Stimulated activated CD4-positive, alpha-beta T cell treated with anti-CD3 and anti-CD28 coated beads, Interleukin-12 subunit alpha, Interleukin-12 subunit beta, amount 100 ng/mL, for 24 hours (primary cell): ENCODE measurements around the gene C20orf204.

Experiments used
- DNase-seq, 2 experiments: peaks; one replicate each; pipeline ENCODE4 v3.0.0-alpha.2; 2020; ENCODE audit warnings: low read depth in 2 of 2

Gene C20orf204

GRCh38 chr20:64071341-64072332 lies 35.7 kb downstream of the C20orf204 start:
- no peak for DNase-seq

- DNase-seq: no peak
These were observed 36.6 kb downstream of the C20orf204 start for GRCh38 chr20:64072498-64073063.

GRCh38 chr20:64073476-64074183 lies 37.6 kb downstream of the C20orf204 start:
- DNase-seq: no peak

DNA sequence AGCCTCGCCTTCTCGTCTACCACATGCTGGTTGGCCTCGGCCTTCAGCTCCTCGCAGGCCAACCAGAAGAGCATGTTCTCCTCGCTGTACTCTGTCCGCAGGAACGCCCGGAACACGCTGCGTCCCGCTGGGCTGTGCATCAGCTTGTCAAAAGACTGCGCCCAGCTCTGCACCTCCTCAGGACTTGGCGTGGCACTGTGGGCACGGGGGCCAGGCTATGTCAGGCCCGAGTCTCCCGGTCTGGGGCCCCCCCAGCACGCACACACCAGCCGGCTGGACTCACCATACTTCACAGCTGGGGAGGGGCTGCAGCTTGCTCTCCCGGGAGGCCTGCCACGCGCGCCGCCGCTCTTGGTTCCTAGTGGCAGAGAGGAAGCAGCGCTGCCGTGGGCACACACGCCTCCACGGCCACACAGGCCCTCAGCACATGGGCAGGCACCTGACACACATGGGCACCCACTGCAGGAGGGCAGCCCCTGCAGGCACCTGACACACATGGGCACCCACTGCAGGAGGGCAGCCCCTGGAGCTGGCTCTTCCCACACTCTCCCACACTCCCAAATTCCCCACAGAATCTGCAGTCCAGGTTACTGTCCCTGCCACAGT lies 38.3 kb downstream of the C20orf204 start:
- DNase-seq: no peak

DNA sequence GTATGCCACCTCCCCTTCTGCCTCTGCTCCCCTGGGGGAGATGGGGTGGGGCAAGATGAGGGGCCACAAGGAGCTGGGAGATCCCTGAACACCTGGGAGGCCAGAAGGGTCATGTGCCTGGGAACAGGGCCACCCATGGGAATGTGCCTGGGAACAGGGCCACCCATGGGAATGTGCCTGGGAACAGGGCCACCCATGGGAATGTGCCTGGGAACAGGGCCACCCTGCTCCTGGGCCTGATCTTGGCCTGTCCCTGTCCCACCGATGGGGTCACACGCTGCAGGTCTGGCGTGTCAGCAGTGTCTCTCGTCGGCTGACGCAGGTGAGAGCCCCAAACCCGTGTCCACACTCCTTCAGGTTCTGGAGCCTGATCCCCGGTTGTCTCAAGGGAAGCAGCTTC lies 39.0 kb downstream of the C20orf204 start:
- DNase-seq: no peak

GRCh38 chr20:64075556-64075955 lies 39.6 kb downstream of the C20orf204 start:
- DNase-seq: no peak

- no peak for DNase-seq
These were observed 40.3 kb downstream of the C20orf204 start for GRCh38 chr20:64076061-64076997.

- peak in 1 of 2 experiments; percentile 41 for DNase-seq
These were observed 41.1 kb downstream of the C20orf204 start for GRCh38 chr20:64077094-64077493.

GRCh38 chr20:64077541-64077875 lies 41.5 kb downstream of the C20orf204 start:
- DNase-seq: no peak

DNA sequence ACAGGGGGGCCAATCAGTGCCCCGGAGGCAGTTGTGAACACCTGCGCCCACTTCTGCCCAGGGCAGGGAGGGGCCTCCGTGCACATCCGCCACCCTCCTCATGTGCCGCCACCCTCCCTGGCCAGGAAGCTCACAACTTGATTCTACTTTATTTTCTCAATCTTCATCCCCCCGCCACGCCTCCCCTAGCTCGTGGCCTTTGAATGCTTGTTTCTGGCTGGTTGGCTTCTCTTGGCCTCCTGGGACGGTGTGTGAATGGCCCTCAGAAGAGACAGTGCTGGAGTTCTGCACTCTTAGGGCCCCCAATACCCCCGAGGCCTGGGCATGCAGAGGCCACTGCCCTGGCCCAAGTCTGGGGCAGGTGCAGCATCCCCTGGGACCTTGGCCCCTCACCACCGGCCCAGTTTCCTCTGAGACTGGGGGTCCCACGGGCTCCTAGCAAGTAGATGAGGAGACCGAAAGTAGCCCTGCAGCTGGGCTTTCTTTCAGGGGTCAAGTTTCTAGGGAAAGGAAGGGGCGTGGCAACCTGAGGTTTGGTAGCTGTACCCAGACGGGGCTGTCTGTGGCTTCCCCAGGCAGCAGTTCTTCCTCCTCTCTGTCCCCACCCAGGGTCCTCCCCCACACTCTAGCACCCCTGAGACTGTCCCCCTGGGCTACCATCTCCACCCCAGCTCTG lies 42.0 kb downstream of the C20orf204 start:
- DNase-seq: no peak

- DNase-seq: no peak
These were observed 42.9 kb downstream of the C20orf204 start for GRCh38 chr20:64078934-64079272.

DNA sequence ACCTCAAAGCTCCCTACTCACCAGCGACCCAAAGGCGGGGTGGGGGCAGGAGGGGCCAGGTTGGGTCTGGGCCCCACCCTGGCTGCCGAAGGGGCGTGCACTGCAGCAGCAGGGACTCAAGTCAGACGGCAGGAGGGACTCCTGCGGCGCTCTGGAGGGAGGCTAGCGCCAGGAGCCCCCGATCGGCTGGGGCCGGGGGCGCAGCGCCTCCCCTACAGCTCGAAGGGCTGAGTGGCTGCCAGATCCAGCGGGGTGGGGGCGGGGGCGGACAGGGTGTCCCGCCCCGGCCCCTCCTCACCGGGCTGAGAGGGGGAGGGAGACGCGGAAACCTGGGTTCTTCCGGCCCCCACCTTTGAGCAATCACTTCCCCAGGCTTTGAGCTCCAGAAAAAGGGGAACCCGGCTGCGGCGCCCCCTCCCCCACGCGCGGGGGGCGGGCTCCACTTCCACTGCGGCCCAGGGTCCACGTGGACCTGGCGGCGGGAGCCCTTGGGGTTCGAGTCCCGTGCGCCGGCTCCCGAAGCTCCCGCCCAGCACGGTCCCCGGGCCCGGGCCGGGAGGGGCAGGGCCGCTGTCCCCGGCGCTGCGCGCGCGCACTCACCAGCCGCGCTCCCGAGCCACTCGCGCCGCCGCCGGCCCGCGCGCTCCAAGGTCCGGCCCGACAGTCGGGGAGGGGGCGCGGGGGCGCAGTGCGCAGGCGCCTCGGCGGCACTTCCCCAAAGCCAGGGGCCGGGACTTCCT lies 43.5 kb downstream of the C20orf204 start, which contains the start of gene RGS19:
RGS19 (minus strand) TSS at position 246 of the 740 bp plus-strand sequence. CDS start 2,632 bp downstream, outside the sequence.
- DNase-seq: peak in 1 of 2 experiments; percentile 64

DNA sequence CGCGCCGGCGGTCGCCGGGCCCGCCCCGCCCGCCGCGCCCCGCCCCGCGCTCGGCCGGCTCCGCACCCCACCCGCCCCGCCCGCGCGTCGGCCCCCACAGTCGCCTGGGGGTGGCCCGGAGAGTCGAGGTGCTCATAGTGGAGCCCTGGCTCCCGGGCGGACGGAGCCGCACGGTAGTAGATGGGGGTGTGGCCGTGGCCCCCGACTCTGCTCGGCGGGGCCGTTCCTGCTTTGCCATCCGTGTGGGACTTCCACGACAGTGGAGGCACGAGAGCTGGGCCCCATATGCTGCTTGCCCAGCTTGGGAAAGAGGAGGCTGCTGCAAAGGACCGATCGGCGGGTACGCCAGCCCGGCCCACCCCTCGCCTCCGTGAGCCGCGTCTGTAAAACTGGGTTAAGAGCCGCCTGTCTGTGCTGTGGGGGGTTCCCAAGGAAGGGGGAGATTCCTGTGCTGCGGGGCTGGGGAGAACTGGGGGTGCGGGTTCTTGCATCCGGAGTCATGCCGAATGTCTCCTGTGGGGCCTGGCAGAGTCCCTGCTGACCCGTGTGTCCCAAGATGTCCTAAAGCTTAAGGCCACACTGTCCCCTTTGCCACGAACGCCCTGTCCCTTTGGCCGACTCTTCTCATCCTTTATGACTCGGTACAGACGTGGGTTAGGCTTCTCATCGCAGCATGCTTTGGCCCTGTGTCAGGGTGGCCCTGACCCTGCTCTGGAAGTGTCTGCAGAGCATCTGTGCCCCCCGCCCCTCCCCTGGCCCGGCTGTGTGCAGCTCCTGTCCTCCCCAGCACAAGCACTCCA lies 44.2 kb downstream of the C20orf204 start, which contains the start of gene OPRL1:
OPRL1 (plus strand) TSS at position 70 of the 800 bp plus-strand sequence. CDS start 12,639 bp downstream, outside the sequence.
- DNase-seq: no peak

DNA sequence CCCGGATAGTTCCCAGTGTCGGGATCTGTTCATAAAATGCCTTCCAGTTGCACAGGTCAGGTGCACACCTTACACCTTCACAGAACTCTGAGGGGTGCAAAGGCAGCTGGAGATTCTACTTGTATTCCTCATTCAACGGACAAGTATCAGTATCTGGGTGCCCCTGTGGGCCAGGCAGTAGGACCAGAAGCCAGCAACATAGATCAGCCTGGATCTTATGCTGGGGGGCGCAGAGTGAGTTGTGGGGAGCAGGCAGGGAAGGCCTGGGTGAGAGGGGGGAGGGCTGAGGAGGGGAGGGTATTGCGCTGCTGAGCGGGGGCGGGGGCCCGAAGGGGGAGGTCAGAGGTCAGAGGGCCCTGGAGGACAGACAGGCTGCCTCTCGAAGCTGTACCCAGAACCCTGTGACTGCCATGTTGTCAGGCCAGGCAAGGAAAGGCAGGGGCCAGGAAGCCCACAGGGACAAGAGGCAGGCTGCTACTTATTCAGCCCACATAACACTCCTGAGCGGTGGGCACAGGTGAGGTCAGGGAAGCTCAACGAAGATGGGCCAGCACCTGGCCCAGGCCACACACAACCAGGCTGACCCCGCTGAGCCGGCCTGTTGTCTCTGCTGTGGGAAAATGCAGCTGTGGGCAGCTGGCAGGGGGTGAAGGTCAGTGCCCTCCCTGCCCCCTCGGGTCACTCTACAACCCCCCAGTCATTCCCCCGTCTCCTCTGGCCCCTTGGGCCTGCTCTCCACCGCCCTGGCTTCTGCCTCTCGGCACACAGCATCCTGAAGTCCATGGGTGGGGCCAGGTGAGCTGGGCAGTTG lies 45.0 kb downstream of the C20orf204 start:
- no peak for DNase-seq

DNA sequence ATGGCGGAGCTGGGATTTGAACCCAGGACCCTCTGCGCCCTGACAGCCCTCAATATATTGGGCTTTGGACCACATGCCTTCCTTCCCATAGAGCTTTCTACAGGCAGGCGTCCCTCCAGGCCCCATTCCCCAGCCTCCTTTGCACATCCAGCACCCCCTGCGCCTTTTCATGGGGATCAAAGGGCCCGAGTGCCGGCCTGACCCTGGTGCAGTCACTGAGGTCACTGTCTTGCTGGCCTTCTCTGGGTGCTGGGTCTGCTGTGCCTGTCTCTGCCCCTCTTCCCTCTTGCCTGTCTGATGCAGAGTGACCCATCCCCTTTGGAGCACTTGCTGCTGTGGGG lies 45.6 kb downstream of the C20orf204 start:
- no peak for DNase-seq

DNA sequence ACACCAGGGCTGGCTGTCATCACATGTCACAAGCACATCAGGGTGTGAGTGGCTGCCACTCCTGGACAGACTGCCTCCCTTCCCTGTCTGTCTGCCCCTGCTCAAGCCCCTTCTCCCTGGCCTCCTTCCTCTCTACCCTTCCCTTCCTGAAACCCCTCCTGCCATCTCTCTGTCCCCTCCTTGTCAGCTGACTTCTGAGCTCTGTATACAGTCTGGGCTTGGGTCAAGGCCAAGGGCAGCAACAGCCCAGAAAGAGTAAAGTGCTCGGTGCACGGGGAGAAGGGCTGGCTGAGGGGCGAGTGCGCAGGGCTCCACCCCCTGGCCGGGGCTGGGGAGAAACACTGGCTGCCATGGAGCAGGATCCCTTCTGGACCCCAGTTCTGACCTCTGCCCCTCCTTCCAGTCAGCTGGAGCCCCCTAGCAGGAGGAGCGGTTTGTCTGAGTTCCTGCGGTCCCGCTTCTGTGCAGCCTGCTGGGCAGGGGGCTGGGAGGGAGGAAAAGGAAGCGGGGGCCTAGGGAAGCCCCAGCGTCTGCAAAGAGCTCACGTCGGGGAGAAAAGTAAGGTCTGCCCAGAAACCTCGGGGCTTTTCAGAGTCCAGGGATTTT lies 46.2 kb downstream of the C20orf204 start:
- no peak for DNase-seq

- DNase-seq: no peak
These were observed 46.9 kb downstream of the C20orf204 start for GRCh38 chr20:64082820-64083377.
